22Rv1 (cell line): ENCODE data around the gene DEUP1.

Source experiments
- ZFX ChIP-seq: fragments of 450-650 bp; IDR thresholded peaks from 2 replicates; pipeline ENCODE4 v1.6.1; 2017; ENCODE audit warnings: antibody characterized with exemption, borderline replicate concordance
- TF ChIP-seq, protein P1 (sequence below): fragments of 450-650 bp; IDR thresholded peaks from 2 replicates; pipeline ENCODE4 v1.5.1; 2017; ENCODE audit warnings: mild to moderate bottlenecking

DNA sequence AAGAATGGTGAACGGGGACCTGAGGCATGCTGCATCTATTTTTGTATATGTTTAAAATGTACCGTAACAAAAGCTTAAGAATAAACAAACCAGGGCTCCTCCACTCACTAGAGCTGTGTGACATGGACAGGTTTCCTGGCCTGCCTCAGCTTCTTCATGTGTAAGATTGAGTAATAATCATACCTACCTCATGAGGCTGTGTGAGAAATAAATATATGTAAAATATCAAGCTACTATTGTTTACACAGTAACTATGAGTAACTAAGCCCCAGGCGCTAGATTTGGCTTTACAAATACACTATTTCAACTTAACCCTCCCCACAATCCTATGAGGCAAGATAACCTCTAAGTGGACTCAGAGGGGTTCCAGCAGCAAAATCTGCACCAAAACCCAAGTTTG, 146.3 kb downstream of the DEUP1 start:
- TF ChIP-seq, protein P1, sequence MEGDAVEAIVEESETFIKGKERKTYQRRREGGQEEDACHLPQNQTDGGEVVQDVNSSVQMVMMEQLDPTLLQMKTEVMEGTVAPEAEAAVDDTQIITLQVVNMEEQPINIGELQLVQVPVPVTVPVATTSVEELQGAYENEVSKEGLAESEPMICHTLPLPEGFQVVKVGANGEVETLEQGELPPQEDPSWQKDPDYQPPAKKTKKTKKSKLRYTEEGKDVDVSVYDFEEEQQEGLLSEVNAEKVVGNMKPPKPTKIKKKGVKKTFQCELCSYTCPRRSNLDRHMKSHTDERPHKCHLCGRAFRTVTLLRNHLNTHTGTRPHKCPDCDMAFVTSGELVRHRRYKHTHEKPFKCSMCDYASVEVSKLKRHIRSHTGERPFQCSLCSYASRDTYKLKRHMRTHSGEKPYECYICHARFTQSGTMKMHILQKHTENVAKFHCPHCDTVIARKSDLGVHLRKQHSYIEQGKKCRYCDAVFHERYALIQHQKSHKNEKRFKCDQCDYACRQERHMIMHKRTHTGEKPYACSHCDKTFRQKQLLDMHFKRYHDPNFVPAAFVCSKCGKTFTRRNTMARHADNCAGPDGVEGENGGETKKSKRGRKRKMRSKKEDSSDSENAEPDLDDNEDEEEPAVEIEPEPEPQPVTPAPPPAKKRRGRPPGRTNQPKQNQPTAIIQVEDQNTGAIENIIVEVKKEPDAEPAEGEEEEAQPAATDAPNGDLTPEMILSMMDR: no peak
- TF ChIP-seq ZFX: no peak
